Sigmoid colon (tissue), 7 donors: Measurements from ENCODE around the gene FRYL. TPM values are rescaled to one million over a fixed set of nuclear protein-coding genes. Genes with fewer than 3 reads are reported as not detected.

Experiments used
- DNase-seq: peaks from one replicate; pipeline ENCODE4 v3.0.0-alpha.2; 2019
- H3K27ac ChIP-seq, 4 donors: fragments of 200-600 bp; sonication (generic); one replicate each; pipeline ENCODE4 v1.5.1; 2016 to 2019; ENCODE audit warnings: mild to moderate bottlenecking in 1 of 4
- H3K27me3 ChIP-seq, 3 donors: fragments of 200-600 bp; sonication (generic); one replicate each; pipeline ENCODE4 v1.5.1; 2019; ENCODE audit warnings: mild to moderate bottlenecking in 1 of 3
- H3K36me3 ChIP-seq, 4 donors: fragments of 200-600 bp; sonication (generic); one replicate each; pipeline ENCODE4 v1.5.1; 2016 to 2019
- H3K4me1 ChIP-seq, 4 donors: fragments of 200-600 bp; sonication (generic); one replicate each; pipeline ENCODE4 v1.5.1; 2017 to 2019
- H3K4me3 ChIP-seq, 4 donors: fragments of 200-600 bp; sonication (generic); one replicate each; pipeline ENCODE4 v1.5.1; 2017 to 2019; ENCODE audit warnings: mild to moderate bottlenecking in 2 of 4, moderate library complexity in 1 of 4
- H3K9me3 ChIP-seq, 4 donors: fragments of 200-600 bp in 3 of 4; sonication (generic) in 3 of 4; one replicate each; pipeline versions ENCODE4 v1.5.1 to v1.6.1; 2013 to 2019
- CTCF ChIP-seq, 4 experiments: fragments of 450-650 bp in 3 of 4; fragments of 200-600 bp in 1 of 4; IDR thresholded peaks; one replicate each; pipeline ENCODE4 v1.5.1; 2016 to 2019; ENCODE audit warnings: antibody characterized with exemption in 4 of 4, mild to moderate bottlenecking in 3 of 4, moderate library complexity in 2 of 4
- EP300 ChIP-seq, 4 donors: sonication (generic); formaldehyde crosslinking; IDR thresholded peaks; one replicate each; pipeline ENCODE4 v1.6.1; 2017; ENCODE audit warnings: antibody characterized with exemption in 4 of 4
- POLR2A ChIP-seq, 2 donors: fragments of 450-650 bp; IDR thresholded peaks; one replicate each; pipeline ENCODE4 v1.6.1; 2016; ENCODE audit warnings: antibody characterized with exemption in 2 of 2, mild to moderate bottlenecking in 2 of 2, moderate library complexity in 2 of 2
- POLR2AphosphoS5 ChIP-seq, 4 donors: sonication (generic); formaldehyde crosslinking; IDR thresholded peaks; one replicate each; pipeline ENCODE4 v1.6.1; 2017; ENCODE audit warnings: antibody characterized with exemption in 4 of 4
- WGBS, 2 donors: extraction: QIAGEN DNeasy Blood & Tissue Kit; methylation state at CpG; one replicate each; pipeline ENCODE4 v1.1.7; 2013; 5-methylcytosine and 5-hydroxymethylcytosine counted together
- intact Hi-C: fragments of 100-400 bp; cut with DNase I; formaldehyde crosslinking; loops from one replicate; pipeline ENCODE4 v1.15.1; 2023
- polyA plus RNA-seq, 3 donors: library from polyadenylated mRNA; stranded (reverse); fragments of 200-250 nt; gene quantifications; one replicate each; pipeline ENCODE4 v1.2.3, GENCODE V29; 2013
- total RNA-seq, 4 donors: library from RNA; depleted of rRNA; stranded (reverse); fragments of >200 nt; gene quantifications; one replicate each; pipeline ENCODE4 v1.1.0, GENCODE V29; 2016
- donor health status: healthy with polysubstance abuse.
- donor health status: Bipolar disorder and iron deficiency.
- donor health status: healthy.

Gene FRYL
- total and polyA plus RNA-seq, 7 donors: 41.4 to 72.4 (median 55.0) TPM

GRCh38 chr4:48680848-48681568 lies 99.1 kb downstream of the FRYL start:
- no peak for DNase-seq
- no peak for TF ChIP-seq CTCF (IDR thresholded peaks at IDR 0.05)
- no peak for TF ChIP-seq EP300 (IDR thresholded peaks at IDR 0.05)
- no peak for TF ChIP-seq POLR2AphosphoS5 (IDR thresholded peaks at IDR 0.05)
- TF ChIP-seq POLR2A (IDR thresholded peaks at IDR 0.05): no peak
- Histone ChIP-seq H3K4me1 (no peaks in the 10 kb centered on the region), H3K4me3 (no peak overlapping the region), H3K27ac (no peak overlapping the region), H3K9me3 (no peaks in the 10 kb centered on the region), H3K36me3 (no peaks in the 10 kb centered on the region), H3K27me3 (no peaks in the 10 kb centered on the region)
- WGBS, 2 donors: 20 to 71% methylated on average over 12 of the region's 12 CpGs
- intact Hi-C loops: no loop called here

- DNase-seq: no peak
- H3K36me3 ChIP-seq: no peaks in the 10 kb centered on the region
Observed at GRCh38 chr4:48673537-48673936, 106.5 kb downstream of the FRYL start.

DNA sequence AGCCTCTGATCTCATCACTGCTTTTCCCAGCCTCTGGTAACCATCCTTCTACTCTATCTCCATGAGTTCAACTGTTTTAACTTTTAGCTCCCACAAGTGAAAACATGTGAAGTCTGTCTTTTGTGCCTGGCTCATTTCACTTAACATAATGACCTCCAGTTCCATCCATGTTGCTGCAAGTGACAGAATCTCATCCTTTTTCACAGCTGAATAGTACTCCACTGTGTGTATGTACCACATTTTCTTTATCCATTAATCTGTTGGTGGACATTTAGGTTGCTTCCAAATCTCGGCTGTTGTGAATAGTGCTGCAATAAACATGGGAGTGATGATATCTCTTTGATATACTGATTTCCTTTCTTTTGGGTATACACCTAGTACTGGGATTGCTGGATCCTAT lies 109.5 kb downstream of the FRYL start:
- no peak for DNase-seq

More at GRCh38 chr4:48673537-48673936, 106.5 kb downstream of the FRYL start:
- H3K4me3 ChIP-seq: no peak overlapping the region
- no peaks in the 10 kb centered on the region for H3K27me3 ChIP-seq
- 34 to 74% methylated on average over 3 of the region's 3 CpGs for WGBS, 2 donors
- H3K9me3 ChIP-seq: no peaks in the 10 kb centered on the region
- no peaks in the 10 kb centered on the region for H3K4me1 ChIP-seq
- TF ChIP-seq CTCF (IDR thresholded peaks at IDR 0.05) (no peak), EP300 (IDR thresholded peaks at IDR 0.05) (no peak), POLR2AphosphoS5 (IDR thresholded peaks at IDR 0.05) (no peak), POLR2A (IDR thresholded peaks at IDR 0.05) (no peak)
- intact Hi-C loops: no loop called here
- H3K27ac ChIP-seq: no peak overlapping the region

GRCh38 chr4:48669086-48669485 lies 111.0 kb downstream of the FRYL start:
- Histone ChIP-seq H3K9me3 (no peaks in the 10 kb centered on the region), H3K36me3 (no peaks in the 10 kb centered on the region), H3K27ac (no peak overlapping the region), H3K27me3 (no peaks in the 10 kb centered on the region), H3K4me1 (peaks cover 0 to 10% (median 6%) of the 10 kb centered on the region in 4 donors), H3K4me3 (no peak overlapping the region)
- no peak for DNase-seq
- TF ChIP-seq POLR2AphosphoS5 (IDR thresholded peaks at IDR 0.05): no peak
- no peak for TF ChIP-seq CTCF (IDR thresholded peaks at IDR 0.05)
- no peak for TF ChIP-seq POLR2A (IDR thresholded peaks at IDR 0.05)
- 17 to 75% methylated on average over 3 of the region's 3 CpGs for WGBS, 2 donors
- intact Hi-C loops: no loop called here

More for the DNA sequence above, 109.5 kb downstream of the FRYL start:
- 61 to 82% methylated on average over 1 of the region's 1 CpG for WGBS, 2 donors
- TF ChIP-seq CTCF (IDR thresholded peaks at IDR 0.05) (no peak), POLR2A (IDR thresholded peaks at IDR 0.05) (no peak), POLR2AphosphoS5 (IDR thresholded peaks at IDR 0.05) (no peak), EP300 (IDR thresholded peaks at IDR 0.05) (no peak)
- Histone ChIP-seq H3K27ac (no peak overlapping the region), H3K36me3 (no peaks in the 10 kb centered on the region), H3K4me3 (no peak overlapping the region), H3K27me3 (no peaks in the 10 kb centered on the region), H3K9me3 (no peaks in the 10 kb centered on the region), H3K4me1 (peaks cover 0 to 4% (median 2%) of the 10 kb centered on the region in 4 donors)
- intact Hi-C loops: no loop called here
